Stimulated activated CD4-positive, alpha-beta T cell treated with anti-CD3 and anti-CD28 coated beads, Interleukin-12 subunit alpha, Interleukin-12 subunit beta, amount 100 ng/mL, for 48 hours (primary cell): ENCODE data around the gene PRDM16.

Experiments used
- DNase-seq, 3 donors: peaks; one replicate each; pipeline ENCODE4 v3.0.0-alpha.2; 2020; ENCODE audit warnings: low read depth in 2 of 3, low spot score in 1 of 3

PRDM16 gene

DNA sequence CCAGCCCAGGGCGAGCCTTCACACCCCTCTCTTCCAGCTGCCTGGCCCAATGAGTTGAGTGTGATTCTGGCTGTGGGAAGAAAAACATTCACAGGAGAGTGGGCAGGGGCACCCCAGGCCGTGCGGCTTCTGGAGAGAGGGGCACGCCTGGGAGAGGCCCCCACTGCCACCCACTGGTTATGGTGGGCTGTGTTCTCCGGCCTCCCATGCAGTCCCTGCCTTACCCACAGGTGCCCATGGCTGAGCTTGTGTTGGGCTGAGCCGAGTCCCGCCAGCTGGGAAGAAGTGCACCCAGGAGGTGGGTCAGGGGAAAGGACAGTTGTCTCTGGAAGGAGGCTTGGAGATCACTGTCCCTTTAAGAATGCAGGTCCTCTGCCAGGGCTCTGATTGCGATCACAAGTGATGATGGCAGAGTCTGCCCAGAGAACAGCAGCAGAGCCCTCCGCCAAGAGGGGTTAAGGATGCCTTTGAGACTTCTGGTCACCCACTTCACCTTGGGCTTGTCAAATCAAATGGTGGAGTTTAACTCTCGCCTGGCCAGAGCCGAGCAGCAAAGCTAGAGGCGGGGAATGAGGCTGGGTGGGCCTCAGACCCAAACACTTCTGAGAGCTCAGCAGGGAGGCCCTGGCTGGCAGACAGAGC lies 260.8 kb downstream of the PRDM16 start:
- DNase-seq = no peak

DNA sequence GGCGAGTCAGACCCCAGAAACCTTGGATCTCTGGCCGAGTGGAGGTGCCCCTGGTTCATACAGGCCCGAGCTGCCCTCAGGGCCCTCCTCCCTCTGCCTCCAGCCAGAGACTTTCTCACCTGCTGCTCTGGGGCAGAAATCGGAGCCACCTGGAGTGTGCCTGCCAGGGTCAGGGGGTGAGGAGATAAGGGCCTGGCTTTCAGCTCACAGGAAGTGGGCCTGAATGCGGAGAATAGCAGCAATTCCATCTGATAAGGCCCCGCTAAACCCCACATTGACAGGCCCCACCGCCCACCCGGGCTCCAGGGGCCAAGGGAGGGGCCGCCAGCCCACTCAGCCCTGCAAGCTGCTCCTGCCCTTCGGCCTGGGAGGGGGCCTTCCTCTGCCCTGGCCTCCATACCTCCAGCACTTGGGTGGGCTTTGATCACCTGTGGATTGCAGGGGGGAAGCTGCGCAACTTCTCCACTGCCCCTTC lies 261.8 kb downstream of the PRDM16 start:
- no peak for DNase-seq

DNA sequence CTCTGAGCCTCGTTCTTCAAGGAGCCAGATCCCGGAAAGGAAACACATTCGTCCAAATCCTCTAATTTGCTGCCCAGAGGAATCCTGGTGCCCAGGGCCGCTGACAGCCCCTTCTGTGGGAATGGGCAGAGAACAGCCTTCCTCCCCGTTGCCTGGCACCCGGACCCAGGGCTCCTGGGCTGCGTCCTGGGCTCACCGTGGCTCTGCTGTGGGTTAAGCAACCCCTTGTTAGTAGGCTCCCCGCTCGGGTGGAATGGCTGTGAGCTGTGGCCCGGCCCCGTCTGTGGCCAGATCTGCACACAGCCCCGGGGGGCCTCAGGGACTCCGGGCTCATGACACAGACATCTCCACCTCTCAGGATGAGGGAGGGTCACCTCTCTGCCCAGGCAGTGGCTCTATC lies 262.6 kb downstream of the PRDM16 start:
- DNase-seq = no peak

DNA sequence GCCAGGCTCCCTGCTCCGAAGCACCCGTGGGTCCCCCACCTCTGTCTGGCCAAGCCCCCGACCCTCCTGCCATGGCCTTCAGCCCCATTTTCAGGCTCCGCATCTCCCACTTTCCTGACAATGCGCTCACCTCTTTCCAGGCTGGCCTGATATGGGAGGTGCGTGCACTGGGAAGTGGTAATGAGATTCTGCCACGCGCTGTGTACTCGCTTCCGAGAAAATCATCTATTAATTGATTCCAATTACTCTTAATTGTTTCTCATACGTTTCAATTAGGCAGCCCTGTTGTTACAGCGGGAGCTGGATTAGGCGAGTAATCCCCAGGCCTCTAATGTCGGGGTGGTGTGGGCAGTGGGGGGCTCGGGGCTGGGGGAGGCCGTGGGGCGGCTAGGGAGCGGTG lies 263.0 kb downstream of the PRDM16 start:
- no peak for DNase-seq

DNA sequence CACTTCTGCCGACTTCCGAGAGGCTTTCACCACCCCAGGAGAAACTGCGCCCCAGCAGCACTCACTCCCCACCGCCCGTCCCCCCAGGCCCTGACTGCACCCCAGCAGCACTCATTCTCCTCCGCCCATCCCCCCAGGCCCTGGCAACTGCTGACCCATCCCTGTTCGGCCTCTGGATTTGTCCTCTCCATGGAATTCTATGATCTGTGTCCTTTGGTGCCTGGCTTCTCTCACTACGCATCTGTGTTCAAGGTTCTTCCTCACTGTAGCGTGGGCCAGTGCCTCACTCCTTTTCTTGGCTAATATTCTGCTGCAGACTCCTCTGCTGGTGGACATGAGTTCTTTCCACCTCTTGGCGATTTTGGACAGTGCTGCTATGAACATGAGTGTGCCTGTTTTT lies 263.7 kb downstream of the PRDM16 start:
- DNase-seq = no peak

DNA sequence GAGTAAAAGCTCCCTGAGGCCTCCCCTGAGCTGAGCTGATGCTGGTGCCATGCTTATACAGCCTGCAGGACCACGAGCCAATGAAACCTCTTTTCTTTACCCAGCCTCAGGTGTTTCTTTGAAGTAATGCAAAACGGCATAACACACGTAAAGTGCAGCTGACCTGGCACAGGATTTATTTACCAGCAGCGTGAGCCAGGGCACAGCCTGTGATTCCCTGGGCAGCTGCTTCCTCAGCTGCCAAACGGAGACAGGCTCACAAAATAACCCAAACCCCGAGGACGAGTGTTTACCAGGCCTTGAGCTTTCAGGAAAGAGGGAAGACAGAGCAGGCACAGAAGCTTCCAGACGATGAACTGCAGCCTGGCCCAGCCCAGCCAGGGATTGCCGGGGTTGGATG lies 264.9 kb downstream of the PRDM16 start:
- DNase-seq = no peak

DNA sequence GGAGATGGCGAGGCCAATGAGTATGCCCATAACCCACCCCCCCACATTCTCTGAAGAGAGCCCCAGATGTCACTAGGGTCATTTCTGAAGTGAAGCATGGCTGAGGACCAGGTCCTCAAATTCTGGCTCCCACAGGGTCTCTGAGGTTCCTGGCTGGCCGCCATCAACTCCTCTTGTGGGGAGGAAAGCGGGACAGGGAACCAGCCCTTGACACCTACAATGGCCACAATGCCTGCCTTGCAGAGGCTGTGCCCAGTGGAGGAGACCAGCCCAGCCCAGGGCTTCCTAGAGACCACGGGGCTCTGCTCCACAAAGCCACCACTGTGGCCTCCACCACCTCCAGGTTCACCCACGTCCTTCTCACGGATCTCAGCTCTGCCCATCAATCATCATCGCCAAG lies 265.4 kb downstream of the PRDM16 start:
- no peak for DNase-seq

DNA sequence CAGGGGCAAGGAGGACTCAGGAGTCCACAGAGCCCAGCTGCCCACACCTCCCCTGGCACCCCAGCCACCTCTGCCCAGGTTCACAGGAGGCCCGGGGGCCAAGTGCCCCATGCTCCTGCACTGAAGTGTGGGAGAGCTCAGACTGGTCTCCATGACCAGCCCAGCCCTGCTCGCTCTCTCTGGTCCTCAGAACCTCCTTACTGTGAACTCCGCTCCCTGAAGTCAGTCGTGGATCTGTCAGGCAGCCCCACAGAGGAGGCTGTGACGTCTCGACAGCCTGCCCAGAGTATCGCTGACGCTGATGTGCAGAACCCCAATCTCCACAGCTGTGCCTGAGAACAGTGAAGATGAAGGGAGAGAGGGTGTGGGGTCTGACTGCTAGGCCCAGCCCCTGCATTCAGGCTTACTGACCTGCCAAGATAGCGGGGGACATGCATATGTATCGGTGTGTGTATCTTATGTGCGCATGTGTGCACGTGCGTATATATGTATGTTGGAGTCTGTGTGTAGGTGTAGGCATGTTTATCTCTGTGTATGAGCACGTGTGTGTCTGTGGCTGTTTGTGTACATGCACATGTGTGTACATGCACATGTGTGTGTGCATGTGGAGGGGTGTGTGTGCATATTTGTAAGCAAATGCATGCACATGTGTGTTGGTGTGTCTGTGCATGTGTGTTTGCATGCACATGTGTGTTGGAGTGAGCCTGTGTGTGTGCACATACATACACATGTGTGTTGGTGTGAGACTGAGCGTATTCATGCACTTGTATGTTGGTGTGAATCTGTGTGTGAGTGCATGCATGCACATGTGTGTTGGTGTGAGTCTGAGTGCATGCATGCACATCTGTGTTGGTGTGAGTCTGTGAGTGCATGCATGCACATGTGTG lies 267.0 kb downstream of the PRDM16 start:
- no peak for DNase-seq

DNA sequence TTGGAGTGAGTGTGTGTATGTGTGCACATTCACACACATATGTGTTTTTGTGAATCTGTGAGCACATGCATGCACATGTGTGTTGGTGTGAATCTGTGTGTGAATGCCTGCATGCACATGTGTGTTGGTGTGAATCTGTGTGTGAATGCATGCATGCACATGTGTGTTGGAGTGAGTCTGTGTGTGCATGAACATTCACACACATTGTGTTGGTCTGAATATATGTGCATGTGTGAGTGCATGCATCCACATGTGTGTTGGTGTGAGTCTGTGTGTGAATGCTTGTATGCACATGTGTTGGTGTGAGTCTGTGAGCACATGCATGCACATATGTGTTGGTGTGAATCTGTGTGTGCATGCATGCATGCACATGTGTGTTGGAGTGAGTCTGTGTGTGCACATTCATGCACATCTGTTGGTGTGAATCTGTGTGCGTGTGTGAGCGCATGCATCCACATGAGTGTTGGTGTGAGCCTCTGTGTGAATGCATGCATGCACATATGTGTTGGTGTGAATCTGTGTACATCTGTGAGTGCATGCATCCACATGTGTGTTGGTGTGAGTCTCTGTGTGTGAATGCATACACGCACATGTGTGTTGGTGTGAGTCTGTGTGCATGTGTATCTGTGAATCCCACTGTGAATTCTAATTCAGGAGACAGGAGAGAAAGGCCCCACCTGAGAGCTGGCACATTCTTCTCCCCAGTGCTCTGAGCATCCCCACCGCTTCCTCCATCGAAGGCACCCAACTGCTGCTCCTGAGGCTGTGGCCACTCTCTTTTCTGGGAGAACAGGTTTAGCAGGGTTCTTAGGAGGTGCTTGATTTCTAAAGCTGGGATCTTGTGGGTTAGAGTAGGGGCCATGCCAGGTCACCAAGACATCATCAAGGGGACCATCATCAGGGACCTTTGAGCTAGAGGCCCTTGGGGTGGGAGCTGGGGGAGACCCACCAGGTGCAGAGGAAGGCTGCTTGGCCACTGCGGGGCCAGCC lies 267.9 kb downstream of the PRDM16 start:
- DNase-seq = no peak

DNA sequence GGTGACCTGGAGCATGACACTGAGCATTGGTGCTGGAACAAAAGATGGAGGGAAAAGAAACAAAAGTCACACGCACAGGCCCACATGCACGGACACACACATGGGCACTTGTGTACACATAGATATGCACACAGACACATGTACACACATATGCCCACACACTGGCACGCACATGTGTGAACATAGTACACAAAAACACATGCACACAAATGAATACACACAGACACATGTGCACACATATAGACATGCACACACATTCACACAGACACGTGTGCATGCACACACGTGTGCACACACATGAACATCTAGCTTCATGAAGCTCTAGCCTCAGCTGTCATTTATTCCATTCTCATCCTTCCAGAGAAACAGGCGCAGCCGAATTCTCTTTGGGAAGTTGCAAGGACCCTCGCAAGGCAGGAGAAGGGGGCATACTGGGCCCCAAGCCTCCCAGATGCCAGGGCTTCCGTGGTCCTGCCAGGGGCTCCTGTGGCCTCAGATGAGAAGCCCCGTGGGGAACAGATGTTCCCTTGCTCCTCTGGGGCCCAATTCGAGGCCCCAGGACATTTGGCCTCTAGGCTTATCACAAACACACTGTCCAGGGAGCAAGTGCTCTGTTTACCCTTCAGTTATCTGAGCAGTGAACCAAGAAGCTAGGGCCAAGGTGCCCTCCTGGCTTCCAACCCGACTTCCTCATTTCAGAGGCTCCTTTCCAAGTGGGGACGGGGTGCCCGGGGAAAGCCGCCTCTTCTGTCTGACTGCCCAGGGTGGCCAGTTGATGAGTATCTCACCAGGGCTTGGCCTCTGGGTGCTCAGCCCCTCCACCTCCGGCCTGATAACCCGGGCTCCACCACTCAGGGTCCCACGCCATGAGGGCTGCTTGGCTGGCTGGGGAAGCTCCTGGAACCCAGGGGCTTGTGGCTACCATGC lies 269.1 kb downstream of the PRDM16 start:
- DNase-seq = no peak

DNA sequence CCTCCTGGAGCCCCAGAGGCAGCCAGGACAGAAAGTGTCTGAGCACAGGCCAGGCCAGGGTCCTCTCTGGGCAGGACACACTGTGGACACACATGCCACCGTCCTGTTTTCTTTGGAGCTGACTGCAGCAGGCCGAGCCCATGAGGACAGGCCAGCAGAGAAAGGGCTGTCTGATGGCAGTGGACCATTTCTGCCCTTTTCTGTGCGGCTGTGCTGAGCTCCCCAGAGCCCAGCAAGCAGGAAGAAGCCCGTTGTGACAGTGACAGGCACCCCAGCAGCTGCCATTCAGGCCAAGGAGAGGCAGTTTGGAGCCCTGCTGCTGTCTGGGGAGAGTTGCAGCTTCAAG lies 269.7 kb downstream of the PRDM16 start:
- no peak for DNase-seq

DNA sequence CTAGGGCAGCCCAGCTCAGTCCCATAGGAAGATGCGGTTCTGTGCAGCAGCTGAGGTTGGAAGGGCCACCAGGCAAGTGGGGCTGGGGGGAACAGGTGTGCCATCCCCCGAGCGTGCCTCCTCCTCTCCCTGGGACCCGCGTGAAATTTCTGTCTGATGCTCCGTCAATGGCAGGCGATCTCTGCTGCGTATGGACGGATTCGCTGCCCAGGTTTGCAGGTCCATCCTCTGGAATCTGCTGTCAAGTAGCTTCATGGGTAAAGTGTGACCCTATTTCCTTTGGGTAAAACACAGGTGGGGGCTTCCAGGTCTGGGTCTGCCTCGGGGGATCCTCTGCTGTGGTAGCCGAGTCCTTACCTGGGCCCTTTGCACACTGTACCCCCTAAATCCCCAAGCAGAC lies 270.9 kb downstream of the PRDM16 start:
- no peak for DNase-seq

DNA sequence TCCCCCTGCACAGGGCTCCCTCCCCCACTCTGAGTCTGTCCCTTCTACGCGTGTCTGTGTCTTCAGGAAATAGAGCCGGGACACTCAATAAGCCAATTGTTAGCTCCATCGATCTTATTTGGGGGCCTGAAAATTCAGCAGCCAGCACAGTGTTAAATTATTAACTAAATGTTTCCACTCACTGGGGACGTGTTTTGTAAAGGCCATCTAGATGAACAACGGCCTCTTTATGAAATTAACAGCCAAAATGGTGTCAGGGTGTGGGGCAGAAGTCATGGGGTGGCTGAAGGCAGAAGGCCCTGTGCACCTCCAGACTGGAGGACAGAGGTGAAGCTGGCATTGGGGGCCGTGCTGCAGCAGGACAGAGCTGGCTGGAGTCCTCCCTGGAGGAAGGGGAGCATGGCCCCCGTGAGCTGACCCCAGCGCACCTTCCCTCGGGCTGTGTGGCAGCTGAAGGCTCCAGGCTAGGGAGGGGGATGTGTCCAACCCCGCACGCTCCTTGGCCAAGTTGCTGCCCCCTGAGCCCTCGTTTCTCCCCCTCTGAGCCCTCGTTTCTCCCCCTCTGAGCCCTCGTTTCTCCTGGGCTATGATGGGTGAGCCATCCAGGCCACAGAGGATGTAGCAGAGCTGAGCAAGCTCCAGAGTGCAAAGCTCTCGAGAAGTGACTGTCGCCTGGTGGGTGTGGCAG lies 271.7 kb downstream of the PRDM16 start:
- no peak for DNase-seq

DNA sequence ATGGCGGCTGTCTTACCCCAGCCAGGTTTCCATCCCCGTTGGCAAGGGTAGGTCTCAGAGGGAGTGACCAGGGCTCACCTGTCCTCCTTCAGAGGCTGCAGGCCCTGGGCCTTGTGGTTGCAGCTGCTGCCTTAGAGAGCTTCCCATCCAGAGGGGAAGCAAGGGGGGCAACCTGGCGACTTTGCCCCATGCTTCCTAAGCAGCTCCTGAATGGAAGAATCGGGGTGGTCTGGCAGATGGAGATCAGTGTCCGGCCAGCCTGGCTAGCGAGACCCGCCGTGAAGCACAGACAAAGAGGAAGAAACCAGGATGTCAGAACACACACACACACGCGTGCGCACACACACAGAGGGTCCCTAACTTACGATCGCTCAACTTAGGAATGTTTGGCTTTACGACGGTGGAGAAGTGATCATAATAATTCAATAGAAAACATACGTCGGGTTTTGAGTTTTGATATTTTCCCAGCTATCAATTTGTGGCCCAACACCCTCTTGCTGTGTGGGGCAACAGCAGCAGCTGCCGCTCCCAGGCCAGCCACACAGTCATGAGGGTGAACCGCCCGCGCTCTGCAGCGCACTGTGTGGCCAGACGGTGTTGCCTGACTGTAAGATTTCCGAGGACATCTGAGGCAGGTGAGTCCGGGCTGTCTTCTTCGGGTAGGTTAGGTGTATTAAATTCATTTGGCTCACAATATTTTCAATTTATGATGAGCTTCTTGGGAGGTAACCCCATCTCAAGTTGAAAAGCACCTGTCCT lies 272.4 kb downstream of the PRDM16 start:
- DNase-seq = no peak

DNA sequence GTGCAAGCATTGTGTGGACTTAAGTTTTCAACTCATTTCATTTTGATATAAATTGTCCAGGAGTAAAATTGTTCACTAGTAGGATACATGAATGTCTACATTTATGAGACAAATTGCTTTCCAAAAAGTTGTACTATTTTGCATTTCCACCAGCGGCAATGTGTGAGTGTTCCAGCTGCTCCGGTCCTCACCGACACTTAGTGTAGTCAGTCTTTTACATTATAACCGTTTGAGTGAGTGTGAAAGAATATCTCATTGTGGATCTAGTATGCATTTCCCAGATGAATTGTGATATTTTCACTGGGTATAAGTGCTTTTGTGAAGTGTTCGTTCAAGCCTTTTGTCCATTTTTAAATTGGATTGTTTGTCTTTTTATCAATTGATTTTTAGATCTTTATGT lies 274.0 kb downstream of the PRDM16 start:
- DNase-seq = no peak

DNA sequence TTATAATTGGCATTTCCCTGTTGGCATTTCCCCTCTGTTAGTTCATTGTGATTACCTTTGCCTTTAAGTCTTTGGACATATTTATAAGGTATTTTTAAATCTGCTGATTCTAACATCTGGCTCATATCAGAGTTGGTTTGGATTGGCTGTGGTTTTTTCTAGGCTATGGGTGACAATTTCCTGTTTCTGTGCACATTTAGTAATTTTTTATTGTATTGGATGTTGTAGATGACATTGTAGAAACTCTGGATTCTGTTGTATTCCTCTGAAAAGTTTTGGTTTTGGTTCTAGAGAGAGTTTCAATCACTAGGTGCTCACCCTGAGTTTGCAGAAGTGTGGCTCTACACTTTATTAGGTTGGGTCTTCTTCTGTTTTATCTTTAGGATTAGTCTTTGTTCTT lies 275.4 kb downstream of the PRDM16 start:
- no peak for DNase-seq

DNA sequence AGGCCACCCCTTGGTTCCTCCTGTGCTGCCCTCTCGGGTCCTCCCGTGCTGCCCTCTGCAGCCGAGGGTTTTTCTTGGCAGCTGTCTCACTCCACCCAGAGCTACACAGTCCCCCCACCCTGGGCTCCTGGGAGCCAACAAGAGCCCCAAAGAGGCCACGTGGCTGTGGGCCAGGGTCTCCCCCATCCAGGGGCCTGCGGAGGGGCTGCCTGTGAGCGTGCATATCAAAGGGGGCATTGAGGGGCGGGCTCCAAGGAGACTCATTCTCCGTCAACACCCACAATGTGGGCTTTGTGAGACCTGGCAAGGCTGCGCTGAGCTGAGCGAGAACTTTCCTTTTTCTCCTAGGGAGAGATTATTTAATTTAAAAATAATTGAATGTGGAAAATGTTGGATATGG lies 276.8 kb downstream of the PRDM16 start:
- DNase-seq = no peak

DNA sequence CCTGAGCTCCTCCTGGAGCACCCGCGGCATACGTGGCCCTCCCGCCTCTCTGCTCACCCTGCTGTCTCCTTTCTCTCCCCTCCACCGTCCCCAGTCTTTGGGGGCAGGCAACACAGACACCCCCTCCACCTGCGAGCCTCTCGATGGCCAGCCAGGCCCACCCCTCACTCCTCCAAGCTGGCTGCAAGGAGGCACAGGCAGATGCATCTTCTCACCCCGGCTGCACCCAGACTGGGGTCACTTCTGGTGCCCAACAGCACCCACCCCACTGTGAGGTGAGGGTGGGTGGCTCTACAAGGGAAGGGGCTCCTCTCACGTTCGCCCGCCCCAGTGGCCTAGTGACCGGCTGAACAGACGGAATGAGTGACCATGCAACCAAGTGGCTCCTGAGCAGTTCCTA lies 277.5 kb downstream of the PRDM16 start:
- DNase-seq = no peak
